Measurements from ENCODE around the gene GRID1.

- TF ChIP-seq, protein P1, sequence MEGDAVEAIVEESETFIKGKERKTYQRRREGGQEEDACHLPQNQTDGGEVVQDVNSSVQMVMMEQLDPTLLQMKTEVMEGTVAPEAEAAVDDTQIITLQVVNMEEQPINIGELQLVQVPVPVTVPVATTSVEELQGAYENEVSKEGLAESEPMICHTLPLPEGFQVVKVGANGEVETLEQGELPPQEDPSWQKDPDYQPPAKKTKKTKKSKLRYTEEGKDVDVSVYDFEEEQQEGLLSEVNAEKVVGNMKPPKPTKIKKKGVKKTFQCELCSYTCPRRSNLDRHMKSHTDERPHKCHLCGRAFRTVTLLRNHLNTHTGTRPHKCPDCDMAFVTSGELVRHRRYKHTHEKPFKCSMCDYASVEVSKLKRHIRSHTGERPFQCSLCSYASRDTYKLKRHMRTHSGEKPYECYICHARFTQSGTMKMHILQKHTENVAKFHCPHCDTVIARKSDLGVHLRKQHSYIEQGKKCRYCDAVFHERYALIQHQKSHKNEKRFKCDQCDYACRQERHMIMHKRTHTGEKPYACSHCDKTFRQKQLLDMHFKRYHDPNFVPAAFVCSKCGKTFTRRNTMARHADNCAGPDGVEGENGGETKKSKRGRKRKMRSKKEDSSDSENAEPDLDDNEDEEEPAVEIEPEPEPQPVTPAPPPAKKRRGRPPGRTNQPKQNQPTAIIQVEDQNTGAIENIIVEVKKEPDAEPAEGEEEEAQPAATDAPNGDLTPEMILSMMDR (IDR thresholded peaks at IDR 0.05): no peak
- TF ChIP-seq POLR2A (IDR thresholded peaks at IDR 0.05): no peak
Observed at GRCh38 chr10:86343761-86344160, 22.8 kb downstream of the GRID1 start.

Data from lower leg skin (tissue), 3 donors.